ENCODE results near the gene CD52.

The CD52 gene

DNA sequence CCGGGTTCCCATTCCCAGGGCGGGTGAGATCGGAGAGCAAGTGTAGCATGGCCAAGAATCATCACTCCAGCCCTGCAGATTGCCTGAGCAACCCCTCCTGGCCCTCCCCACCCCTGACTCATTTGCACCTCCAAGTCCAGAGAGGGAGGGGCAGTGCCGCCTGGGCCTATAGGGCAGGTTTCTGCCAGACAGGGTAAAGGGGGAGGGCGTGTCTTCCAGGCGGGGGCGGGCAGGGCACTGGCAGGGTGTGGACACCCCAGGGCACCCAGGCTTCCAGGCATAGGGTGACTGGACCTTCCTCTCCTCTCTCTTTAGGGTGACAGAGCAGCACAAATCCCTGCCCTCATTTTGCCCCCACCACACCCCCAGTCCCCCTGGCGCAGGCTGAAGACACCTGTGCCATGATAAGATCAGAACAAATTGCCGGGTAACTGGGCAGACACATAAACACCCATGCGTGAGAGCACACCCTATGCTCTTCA lies 39.4 kb downstream of the CD52 start:
- no peak for DNase-seq

DNA sequence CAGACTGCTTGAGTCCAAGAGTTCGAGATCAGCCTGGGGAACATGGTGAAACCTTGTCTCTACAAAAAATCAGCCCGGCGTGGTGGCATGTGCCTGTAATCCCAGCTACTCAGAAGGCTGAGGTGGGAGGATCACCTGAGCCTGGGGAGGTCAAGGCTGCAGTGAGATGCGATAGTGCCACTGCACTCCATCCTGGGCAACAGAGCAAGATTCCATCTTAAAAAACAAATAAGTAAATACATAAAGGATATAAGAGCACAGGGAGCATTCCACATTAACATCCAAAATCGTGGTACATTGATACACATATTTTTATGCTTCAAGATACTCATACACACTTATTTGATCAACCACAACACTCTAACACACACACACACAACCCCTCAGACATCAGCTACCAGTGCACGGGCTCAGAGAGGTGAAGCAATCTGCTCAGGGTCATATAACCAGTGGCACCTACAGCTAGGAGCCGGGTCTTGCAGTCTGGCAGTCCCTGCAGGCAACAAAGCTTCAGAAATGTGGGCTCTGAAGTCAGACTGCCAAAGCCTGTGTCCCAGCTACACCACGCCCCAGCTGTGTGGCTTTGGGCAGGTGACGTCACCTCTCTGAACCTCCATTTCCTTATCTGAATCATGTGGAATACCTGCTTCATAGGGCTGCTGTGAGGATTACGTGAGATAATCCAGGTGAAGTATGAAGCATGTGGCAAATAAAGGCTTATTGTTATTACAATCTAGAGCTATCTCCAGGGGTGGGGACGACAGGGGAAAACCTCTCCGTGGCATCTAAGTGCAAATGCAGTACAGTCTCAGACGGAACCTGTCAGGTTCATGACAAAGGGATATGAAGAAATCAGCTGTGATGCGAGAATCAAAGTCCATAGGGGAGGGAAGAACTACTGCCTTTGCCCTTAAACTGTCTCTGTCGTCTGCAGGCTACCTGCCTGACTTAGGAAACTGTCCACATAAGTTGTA lies 40.9 kb downstream of the CD52 start:
- no peak for DNase-seq

DNA sequence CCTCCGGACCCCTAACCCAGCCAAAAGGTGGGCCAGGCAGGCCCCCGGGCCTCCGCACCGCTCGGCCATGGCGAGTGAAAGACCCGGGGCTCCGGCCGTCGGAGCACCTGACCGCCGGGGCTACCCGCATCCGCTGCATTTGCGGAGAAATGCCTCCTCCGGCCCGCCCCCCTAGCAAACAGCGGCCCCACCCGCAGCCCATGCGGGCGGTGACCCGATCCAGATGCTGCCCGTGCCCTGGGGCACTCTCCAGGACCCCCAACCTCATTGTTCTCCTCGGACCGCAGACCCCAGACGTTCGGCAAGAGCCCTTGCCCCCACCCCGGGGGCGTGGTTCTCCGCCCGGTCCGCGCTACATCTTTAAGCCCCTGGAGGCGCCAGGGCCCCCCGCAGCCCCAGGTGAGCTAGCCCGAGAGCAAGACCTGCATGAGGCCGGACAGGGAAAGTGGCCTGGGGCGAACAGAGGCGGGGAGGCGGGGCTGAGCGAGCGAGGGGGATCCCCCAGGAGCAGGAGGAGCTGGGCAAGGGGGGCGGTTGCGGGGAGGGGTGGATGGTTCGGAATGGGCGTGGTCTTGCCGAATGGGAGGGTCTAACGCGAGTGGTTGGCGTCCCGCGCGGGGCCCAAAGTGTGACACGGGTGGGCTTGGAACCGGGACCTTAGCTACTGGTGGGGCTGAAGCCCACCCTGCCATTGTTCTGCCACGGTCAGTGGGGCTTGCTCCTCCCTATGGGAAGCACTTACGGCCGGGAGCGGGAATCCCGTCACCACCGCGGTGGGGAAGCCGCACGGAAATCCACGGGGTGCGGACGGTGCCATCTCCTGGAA lies 42.4 kb downstream of the CD52 start:
- no peak for DNase-seq

DNA sequence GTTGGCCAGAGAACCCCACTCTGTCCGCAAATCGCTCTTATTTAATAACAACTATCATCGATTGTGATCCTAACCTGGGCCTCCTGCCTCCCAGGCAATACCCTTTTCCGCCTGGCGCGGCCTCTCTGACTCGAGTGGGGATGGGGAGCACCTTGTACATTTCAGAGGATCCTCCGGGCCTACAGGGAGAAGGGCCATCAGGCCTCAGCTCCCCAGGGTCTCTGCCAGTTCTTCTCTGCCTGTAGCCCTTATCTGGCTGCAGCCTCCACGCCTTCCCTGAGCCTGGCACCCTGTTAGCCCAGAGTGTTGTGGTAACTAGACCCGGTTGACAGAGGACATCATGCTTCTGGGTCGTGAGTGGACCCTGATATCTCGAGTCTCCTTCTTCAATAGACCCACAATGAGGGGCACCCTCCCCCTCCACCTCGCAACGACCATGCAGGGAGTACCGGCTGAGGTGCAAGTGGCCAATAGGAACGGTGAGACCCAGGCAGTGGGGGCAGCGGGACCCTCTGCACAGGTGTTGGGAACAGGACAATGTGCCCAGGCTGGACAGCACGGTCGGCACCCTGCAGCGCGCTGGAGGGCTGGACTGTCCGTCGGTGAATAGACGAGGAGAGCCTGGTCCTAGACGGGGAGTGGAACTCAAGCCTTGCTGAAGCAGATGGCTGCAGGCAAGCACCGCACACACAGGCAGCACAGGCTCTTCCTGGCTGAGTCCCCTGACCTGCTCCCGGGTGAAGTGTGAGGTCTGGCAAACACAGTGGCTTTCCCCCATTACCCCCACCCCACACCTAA lies 43.2 kb downstream of the CD52 start:
- no peak for DNase-seq

DNA sequence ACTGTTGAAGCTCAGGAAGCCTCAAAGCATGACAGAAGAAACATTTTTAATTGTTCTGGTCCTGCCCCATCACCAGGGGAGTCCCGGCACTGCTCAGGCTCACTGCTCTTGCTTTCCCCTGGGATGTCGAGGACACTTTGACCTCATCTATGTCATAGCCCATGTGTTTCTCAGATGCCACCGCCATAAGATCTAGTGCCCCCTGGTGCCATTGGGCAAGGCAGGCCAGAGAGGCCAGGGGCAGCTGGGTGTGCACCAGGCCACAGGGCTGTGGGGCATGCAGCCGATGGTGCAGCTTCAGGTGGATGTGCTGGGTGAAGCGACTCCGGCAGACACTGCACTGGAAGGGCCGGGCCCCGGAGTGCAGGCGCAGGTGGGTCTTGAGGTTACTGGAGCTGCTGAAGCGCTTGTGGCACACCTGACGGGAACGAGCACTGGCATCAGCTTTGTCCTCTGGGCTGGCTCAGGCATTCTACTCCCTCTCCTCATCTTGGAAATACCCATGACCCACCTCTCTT lies 43.9 kb downstream of the CD52 start:
- no peak for DNase-seq

DNA sequence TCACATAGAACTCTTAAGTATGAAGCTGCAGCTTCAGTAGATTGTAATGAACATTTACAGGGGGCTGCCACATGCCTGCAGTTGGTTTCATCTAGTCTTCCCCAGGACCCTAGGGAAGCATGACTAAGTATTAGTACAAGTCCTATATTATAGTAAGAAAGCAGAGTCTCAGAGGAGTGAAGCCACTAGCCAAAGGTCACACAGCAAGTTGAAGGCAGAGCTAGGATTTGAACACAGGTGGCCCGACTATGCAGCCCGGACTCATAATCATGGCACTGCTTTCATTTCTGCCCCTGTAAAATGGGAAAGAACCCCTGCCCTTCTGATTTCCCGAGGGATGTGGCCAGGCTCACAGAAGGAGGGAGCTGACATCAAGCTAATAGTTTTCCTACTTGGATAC lies 44.6 kb downstream of the CD52 start:
- no peak for DNase-seq

DNA sequence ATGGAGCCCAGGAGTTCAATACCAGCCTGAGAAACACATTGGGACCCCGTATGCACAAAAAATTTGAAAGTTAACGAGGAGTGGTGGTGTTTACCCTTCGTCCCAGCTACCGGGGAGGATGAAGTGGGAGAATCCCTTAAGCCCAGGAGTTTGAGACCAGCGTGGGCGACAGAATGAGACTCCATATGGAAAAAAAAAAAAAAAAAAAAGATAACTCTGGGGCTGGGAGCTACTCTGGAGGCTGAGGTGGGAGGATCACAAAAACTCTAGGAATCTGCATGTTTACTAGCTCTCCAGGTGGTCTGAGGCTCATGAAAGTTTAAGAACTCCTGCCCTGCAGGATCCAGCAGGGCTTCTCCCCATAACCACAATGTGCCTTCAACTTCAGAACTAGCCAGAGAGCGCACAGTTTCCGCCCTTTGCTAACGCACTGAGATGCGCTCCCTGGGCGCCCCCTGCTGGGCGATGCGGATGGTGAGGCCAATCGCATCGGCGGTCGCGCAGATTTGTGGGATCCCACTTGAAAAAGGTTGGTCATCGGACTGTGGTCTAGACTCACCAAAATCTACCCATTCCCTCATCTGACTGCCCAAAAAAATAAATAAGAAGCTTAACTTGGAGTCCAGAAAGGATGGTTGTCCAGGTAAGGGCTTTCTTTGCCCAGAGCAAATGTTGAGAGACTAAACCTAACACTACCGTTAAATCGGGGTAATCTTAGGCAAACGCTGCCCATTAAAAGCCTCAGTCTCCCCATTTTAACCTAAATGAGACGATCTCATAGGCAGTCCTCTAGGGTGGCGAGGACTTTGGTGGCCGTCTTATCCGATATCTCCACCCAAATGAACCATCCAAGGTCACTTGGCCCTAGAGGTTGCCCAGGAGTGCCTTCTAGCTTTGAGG lies 46.0 kb downstream of the CD52 start:
- DNase-seq = no peak

DNA sequence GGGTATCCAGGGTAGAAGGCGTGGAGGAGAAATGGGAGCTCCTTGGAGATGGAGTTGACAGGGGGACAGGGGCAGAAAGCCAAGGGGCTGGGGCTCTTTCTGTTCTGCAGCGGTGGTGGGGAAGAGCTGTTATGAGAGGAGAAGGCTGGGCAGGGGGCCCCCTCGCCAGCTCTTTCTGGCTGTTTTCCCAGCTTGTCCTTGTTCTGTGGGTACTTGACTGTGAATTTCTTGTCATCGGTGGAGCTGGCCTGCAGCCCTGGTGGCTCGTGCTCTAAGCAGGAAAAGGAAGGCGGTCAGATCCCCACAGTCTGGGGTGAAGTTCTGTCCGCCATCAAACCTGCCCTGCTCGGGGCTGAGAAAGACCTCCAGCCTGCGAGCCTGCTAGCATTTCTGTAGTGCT lies 47.2 kb downstream of the CD52 start:
- no peak for DNase-seq

DNA sequence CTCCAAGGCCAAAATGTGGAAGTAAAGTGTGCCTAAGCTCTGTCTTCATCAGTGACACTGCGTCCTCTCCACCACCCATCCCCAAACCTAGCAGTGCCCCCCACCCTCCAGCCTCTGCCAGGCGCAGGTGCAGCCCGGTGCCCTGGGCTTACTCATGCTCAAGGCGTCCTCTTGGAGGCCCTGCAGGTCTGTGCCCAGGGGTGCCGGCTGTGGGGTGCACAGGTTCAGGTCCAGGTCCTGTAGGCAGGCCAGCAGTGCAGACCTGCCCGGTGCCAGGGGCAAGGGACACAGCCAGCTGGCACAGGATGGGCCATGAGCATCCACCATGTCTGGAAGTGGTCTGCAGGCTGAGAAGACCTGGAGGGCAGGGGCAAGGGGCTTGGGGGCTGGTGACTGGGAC lies 49.7 kb downstream of the CD52 start:
- DNase-seq = no peak

DNA sequence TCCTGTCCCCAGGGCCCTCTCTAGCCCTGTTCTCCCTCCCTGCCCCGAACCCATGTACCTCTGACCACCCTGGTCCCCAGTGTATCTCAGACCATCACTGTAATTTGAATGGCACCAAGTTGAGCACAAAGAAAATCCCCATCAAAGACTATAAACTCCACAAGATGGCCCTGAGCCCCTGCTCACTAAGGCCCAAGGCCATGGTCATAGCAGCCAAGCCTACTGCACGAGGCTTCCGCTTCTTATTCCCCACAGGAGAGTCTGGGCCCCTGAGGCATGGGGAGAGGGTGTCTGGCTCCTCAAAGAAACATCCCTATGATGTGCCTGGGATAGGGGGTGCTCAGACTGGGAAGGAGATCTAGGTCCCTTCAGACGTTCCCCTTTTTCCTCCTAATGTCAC lies 50.2 kb downstream of the CD52 start:
- no peak for DNase-seq

DNA sequence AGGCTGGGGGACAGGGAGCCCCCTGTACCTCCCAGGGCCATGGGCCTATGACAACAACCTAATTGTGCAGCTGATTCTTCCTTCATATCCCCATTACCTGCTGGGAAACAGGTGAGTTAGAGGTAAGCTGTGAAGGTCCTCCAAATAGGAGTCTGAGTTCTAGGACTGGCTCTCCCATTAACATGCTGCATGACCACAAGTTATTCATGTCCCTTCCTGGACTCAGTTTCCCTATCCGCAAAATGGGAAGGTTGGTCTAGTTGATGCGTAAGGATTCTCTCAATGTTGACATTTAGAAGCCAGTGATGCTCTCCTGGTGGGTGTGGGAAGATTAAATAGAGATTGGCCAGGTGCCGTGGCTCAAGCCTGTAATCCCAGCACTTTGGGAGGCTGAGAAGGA lies 50.7 kb downstream of the CD52 start:
- DNase-seq = no peak
